Measurements from ENCODE around the gene DPP10. TPM values are rescaled to one million over a fixed set of nuclear protein-coding genes. Genes with fewer than 3 reads are reported as not detected.

DPP10 gene
- total RNA-seq, 1 donor from 2014 or later, result 6.5 TPM

GRCh38 chr2:114925296-114926255 is 483.1 kb downstream of the DPP10 start:
- no peaks in the 10 kb centered on the region for H4K20me1 ChIP-seq (ENCODE audit: low read depth)
- H3F3A ChIP-seq (ENCODE audit: low read depth), result no peaks in the 10 kb centered on the region
- TF ChIP-seq EZH2phosphoT487 (IDR thresholded peaks at IDR 0.05), result no peak
- no peaks in the 10 kb centered on the region for H3K4me1 Mint-ChIP-seq
- no peaks in the 10 kb centered on the region for H3K9me3 ChIP-seq (ENCODE audit: low read depth)
- H3K27me3 Mint-ChIP-seq (ENCODE audit: insufficient read depth, low read depth), result peaks cover 5% of the 10 kb centered on the region
- H3K9me3 Mint-ChIP-seq, result peaks cover 19% of the 10 kb centered on the region
- H2AFZ ChIP-seq (replicated peaks), result no peak overlapping the region
- no peak overlapping the region for H3K4me3 ChIP-seq
- H3K9ac ChIP-seq, result no peak overlapping the region
- H3K36me3 ChIP-seq, result no peaks in the 10 kb centered on the region
- no peaks in the 10 kb centered on the region for H3K27me3 ChIP-seq
- no peak overlapping the region for H3K27ac Mint-ChIP-seq
- H3K4me2 ChIP-seq, result no peak overlapping the region
- H3K79me2 ChIP-seq (ENCODE audit: low read depth), result no peaks in the 10 kb centered on the region
- no peak for DNase-seq (ENCODE audit: low spot score)
- no peak overlapping the region for H3K27ac ChIP-seq
- no peak overlapping the region for H3K4me3 Mint-ChIP-seq
- H3K36me3 Mint-ChIP-seq, result no peaks in the 10 kb centered on the region
- no peaks in the 10 kb centered on the region for H3K4me1 ChIP-seq

GRCh38 chr2:114926303-114926702 is 483.9 kb downstream of the DPP10 start:
- Histone ChIP-seq H3K4me3 (no peak overlapping the region), H3K36me3 (no peaks in the 10 kb centered on the region), H4K20me1 (ENCODE audit: low read depth) (no peaks in the 10 kb centered on the region), H3K27me3 (no peaks in the 10 kb centered on the region), H2AFZ (replicated peaks) (no peak overlapping the region), H3F3A (ENCODE audit: low read depth) (no peaks in the 10 kb centered on the region), H3K79me2 (ENCODE audit: low read depth) (no peaks in the 10 kb centered on the region), H3K9ac (no peak overlapping the region), H3K4me2 (no peak overlapping the region), H3K4me1 (no peaks in the 10 kb centered on the region), H3K27ac (no peak overlapping the region), H3K9me3 (ENCODE audit: low read depth) (no peaks in the 10 kb centered on the region)
- Mint-ChIP-seq H3K27ac (no peak overlapping the region), H3K4me3 (no peak overlapping the region), H3K9me3 (peaks cover 23% of the 10 kb centered on the region), H3K27me3 (ENCODE audit: insufficient read depth, low read depth) (peaks cover 6% of the 10 kb centered on the region), H3K4me1 (no peaks in the 10 kb centered on the region), H3K36me3 (no peaks in the 10 kb centered on the region)
- TF ChIP-seq EZH2 (IDR thresholded peaks at IDR 0.05), result no peak
- no peak for TF ChIP-seq EZH2phosphoT487 (IDR thresholded peaks at IDR 0.05)
- TF ChIP-seq, protein P1, sequence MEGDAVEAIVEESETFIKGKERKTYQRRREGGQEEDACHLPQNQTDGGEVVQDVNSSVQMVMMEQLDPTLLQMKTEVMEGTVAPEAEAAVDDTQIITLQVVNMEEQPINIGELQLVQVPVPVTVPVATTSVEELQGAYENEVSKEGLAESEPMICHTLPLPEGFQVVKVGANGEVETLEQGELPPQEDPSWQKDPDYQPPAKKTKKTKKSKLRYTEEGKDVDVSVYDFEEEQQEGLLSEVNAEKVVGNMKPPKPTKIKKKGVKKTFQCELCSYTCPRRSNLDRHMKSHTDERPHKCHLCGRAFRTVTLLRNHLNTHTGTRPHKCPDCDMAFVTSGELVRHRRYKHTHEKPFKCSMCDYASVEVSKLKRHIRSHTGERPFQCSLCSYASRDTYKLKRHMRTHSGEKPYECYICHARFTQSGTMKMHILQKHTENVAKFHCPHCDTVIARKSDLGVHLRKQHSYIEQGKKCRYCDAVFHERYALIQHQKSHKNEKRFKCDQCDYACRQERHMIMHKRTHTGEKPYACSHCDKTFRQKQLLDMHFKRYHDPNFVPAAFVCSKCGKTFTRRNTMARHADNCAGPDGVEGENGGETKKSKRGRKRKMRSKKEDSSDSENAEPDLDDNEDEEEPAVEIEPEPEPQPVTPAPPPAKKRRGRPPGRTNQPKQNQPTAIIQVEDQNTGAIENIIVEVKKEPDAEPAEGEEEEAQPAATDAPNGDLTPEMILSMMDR (IDR thresholded peaks at IDR 0.05), result no peak
- DNase-seq (ENCODE audit: low spot score), result no peak

GRCh38 chr2:114929225-114929624 is 486.8 kb downstream of the DPP10 start:
- no peaks in the 10 kb centered on the region for H3K36me3 ChIP-seq
- no peaks in the 10 kb centered on the region for H3K4me1 ChIP-seq
- H3K27me3 Mint-ChIP-seq (ENCODE audit: insufficient read depth, low read depth), result peaks cover 6% of the 10 kb centered on the region
- no peak overlapping the region for H3K9ac ChIP-seq
- H2AFZ ChIP-seq (replicated peaks), result no peak overlapping the region
- no peak overlapping the region for H3K4me2 ChIP-seq
- H3K4me3 Mint-ChIP-seq, result no peak overlapping the region
- no peak overlapping the region for H3K4me3 ChIP-seq
- H3K27me3 ChIP-seq, result no peaks in the 10 kb centered on the region
- DNase-seq (ENCODE audit: low spot score), result no peak
- no peak overlapping the region for H3K27ac ChIP-seq
- no peaks in the 10 kb centered on the region for H4K20me1 ChIP-seq (ENCODE audit: low read depth)
- H3K79me2 ChIP-seq (ENCODE audit: low read depth), result no peaks in the 10 kb centered on the region
- no peaks in the 10 kb centered on the region for H3K9me3 ChIP-seq (ENCODE audit: low read depth)
- H3K9me3 Mint-ChIP-seq, result peaks cover 23% of the 10 kb centered on the region
- no peak overlapping the region for H3K27ac Mint-ChIP-seq
- no peaks in the 10 kb centered on the region for H3K4me1 Mint-ChIP-seq
- H3K36me3 Mint-ChIP-seq, result no peaks in the 10 kb centered on the region
- H3F3A ChIP-seq (ENCODE audit: low read depth), result no peaks in the 10 kb centered on the region
- TF ChIP-seq EZH2phosphoT487 (IDR thresholded peaks at IDR 0.05), result no peak
- no peak for TF ChIP-seq EZH2 (IDR thresholded peaks at IDR 0.05)
- TF ChIP-seq, protein P1 (IDR thresholded peaks at IDR 0.05), result no peak

All from neural progenitor cell (in vitro differentiated cells).